WERI-Rb-1 (cell line): ENCODE results near the gene ERGIC1.

Experiments
- DNase-seq: peaks from one replicate; pipeline ENCODE4 v3.0.0-alpha.2; 2020
- H3K27ac ChIP-seq: fragments of 250-450 bp; sonication (Bioruptor Pico); 2 replicates; pipeline ENCODE4 v1.5.1; 2020; ENCODE audit warnings: mild to moderate bottlenecking, moderate library complexity
- H3K27me3 ChIP-seq: fragments of 250-450 bp; sonication (Bioruptor Pico); 2 replicates; pipeline ENCODE4 v1.5.1; 2021; ENCODE audit warnings: mild to moderate bottlenecking, low read depth, moderate library complexity; ENCODE audit not compliant: insufficient read depth, severe bottlenecking
- H3K36me3 ChIP-seq: fragments of 250-450 bp; sonication (Bioruptor Pico); 2 replicates; pipeline ENCODE4 v1.5.1; 2020; ENCODE audit warnings: mild to moderate bottlenecking, moderate library complexity
- H3K4me3 ChIP-seq: 2 replicates; pipeline ENCODE4 v1.5.1; 2011; ENCODE audit warnings: low read depth, mild to moderate bottlenecking, control low read depth, low read length
- H3K9me3 ChIP-seq: fragments of 250-450 bp; sonication (Bioruptor Pico); 2 replicates; pipeline ENCODE4 v1.5.1; 2021; ENCODE audit warnings: mild to moderate bottlenecking, moderate library complexity; ENCODE audit not compliant: severe bottlenecking
- CTCF ChIP-seq: IDR thresholded peaks from 2 replicates; pipeline ENCODE4 v1.5.1; 2011; ENCODE audit warnings: low read depth, mild to moderate bottlenecking, control low read depth, inconsistent platforms, low read length

Gene ERGIC1

GRCh38 chr5:172904643-172905345, 70.7 kb downstream of the ERGIC1 start:
- no peak for TF ChIP-seq CTCF
- Histone ChIP-seq H3K4me3 (no peak overlapping the region), H3K36me3 (peaks cover under 1% of the 10 kb centered on the region; the same call in 1 of the 2 replicates), H3K27ac (no peak overlapping the region), H3K27me3 (no peaks in the 10 kb centered on the region), H3K9me3 (no peaks in the 10 kb centered on the region)
- DNase-seq: no peak

- TF ChIP-seq CTCF: no peak
- H3K36me3 ChIP-seq: peaks cover 2% of the 10 kb centered on the region; the same call in 1 of the 2 replicates
- H3K9me3 ChIP-seq: no peaks in the 10 kb centered on the region
- no peak overlapping the region for H3K4me3 ChIP-seq
- H3K27me3 ChIP-seq: no peaks in the 10 kb centered on the region
- H3K27ac ChIP-seq: no peak overlapping the region
- DNase-seq: no peak
These were observed 71.5 kb downstream of the ERGIC1 start for GRCh38 chr5:172905346-172906140.

- Histone ChIP-seq H3K9me3 (no peaks in the 10 kb centered on the region), H3K36me3 (peaks cover 7% of the 10 kb centered on the region), H3K27ac (no peak overlapping the region), H3K27me3 (no peaks in the 10 kb centered on the region), H3K4me3 (no peak overlapping the region)
- DNase-seq: no peak
- TF ChIP-seq CTCF: no peak
These were observed 72.4 kb downstream of the ERGIC1 start for GRCh38 chr5:172906436-172906835.

GRCh38 chr5:172906888-172907287, 72.8 kb downstream of the ERGIC1 start:
- Histone ChIP-seq H3K9me3 (no peaks in the 10 kb centered on the region), H3K4me3 (no peak overlapping the region), H3K27ac (no peak overlapping the region), H3K36me3 (peaks cover 7% of the 10 kb centered on the region), H3K27me3 (no peaks in the 10 kb centered on the region)
- DNase-seq: no peak
- TF ChIP-seq CTCF: no peak

- TF ChIP-seq CTCF: no peak
- no peaks in the 10 kb centered on the region for H3K27me3 ChIP-seq
- H3K4me3 ChIP-seq: no peak overlapping the region
- H3K27ac ChIP-seq: no peak overlapping the region
- no peaks in the 10 kb centered on the region for H3K9me3 ChIP-seq
- no peak for DNase-seq
- peaks cover 7% of the 10 kb centered on the region for H3K36me3 ChIP-seq
These were observed 73.6 kb downstream of the ERGIC1 start for GRCh38 chr5:172907657-172908056.
